GM18858 (cell line): Measurements from ENCODE around the gene SKP2.
"Not testable (repeated sequence)": the region's sequence is repeated elsewhere in the genome, so short reads cannot be mapped to it uniquely, and the experiment has no call there.

Experiments
- ATAC-seq: cut with Tn5 transposase; IDR thresholded peaks from one replicate; pipeline ENCODE4 v1.9.1; 2021; ENCODE audit not compliant: unreplicated experiment

Gene SKP2

GRCh38 chr5:36156121-36156601 lies 4.2 kb downstream of the SKP2 start:
- no peak for ATAC-seq

GRCh38 chr5:36156619-36157018 lies 4.7 kb downstream of the SKP2 start:
- ATAC-seq, result no peak

GRCh38 chr5:36158144-36158543 lies 6.2 kb downstream of the SKP2 start:
- ATAC-seq, result no peak

GRCh38 chr5:36160617-36161016 lies 8.7 kb downstream of the SKP2 start:
- ATAC-seq, result no peak

- ATAC-seq, result no peak
Measured at GRCh38 chr5:36161361-36161760, 9.4 kb downstream of the SKP2 start.

GRCh38 chr5:36162810-36163486 lies 11.0 kb downstream of the SKP2 start:
- ATAC-seq, result no peak

GRCh38 chr5:36164461-36164860 lies 12.6 kb downstream of the SKP2 start:
- ATAC-seq, result no peak

- ATAC-seq, result no peak
Measured at GRCh38 chr5:36168737-36169136, 16.8 kb downstream of the SKP2 start.

- no peak for ATAC-seq
Measured at GRCh38 chr5:36170832-36171424, 19.0 kb downstream of the SKP2 start.

GRCh38 chr5:36172599-36172998 lies 20.7 kb downstream of the SKP2 start:
- no peak for ATAC-seq

GRCh38 chr5:36173426-36173825 lies 21.5 kb downstream of the SKP2 start:
- no peak for ATAC-seq

- ATAC-seq, result no peak
Measured at GRCh38 chr5:36174119-36174518, 22.2 kb downstream of the SKP2 start.

GRCh38 chr5:36175043-36175442 lies 23.1 kb downstream of the SKP2 start:
- ATAC-seq, result no peak

GRCh38 chr5:36177154-36177553 lies 25.2 kb downstream of the SKP2 start:
- peak; percentile 97 for ATAC-seq

- no peak for ATAC-seq
Measured at GRCh38 chr5:36177715-36178523, 26.0 kb downstream of the SKP2 start.

- ATAC-seq, result no peak
Measured at GRCh38 chr5:36178524-36178890, 26.6 kb downstream of the SKP2 start.

- ATAC-seq, result no peak
Measured at GRCh38 chr5:36179950-36180349, 28.0 kb downstream of the SKP2 start.

- no peak for ATAC-seq
Measured at GRCh38 chr5:36180556-36181350, 28.8 kb downstream of the SKP2 start.

GRCh38 chr5:36181774-36182173 lies 29.9 kb downstream of the SKP2 start:
- ATAC-seq, result no peak

GRCh38 chr5:36184408-36184807 lies 32.5 kb downstream of the SKP2 start:
- ATAC-seq, result not testable (repeated sequence)

GRCh38 chr5:36193746-36194145 lies 41.8 kb downstream of the SKP2 start:
- ATAC-seq, result no peak
